Activated T-helper 1 cell treated with anti-CD3 and anti-CD28 coated beads, Interleukin-12 subunit alpha, Interleukin-12 subunit beta, Interleukin-2, Interleukin-4 antibody, amounts not matched to agents 30 ng/mL and 10 ng/mL and 1 ng/mL, durations not matched to agents 14 hours and 24 hours and 36 hours (primary cell): ENCODE measurements around the gene ARHGEF6. TPM values are rescaled to one million over a fixed set of nuclear protein-coding genes. Genes with fewer than 3 reads are reported as not detected.
A peak's percentile ranks its signal among the peaks of the same experiment; 100 is the strongest.

Experiments
- DNase-seq: peaks from one replicate; pipeline ENCODE4 v3.0.0; 2021; ENCODE audit warnings: low spot score
- H3K27ac Mint-ChIP-seq: one replicate; pipeline ENCODE4 v1.8.0; 2021; ENCODE audit warnings: mild to moderate bottlenecking, mixed read lengths
- H3K27me3 Mint-ChIP-seq: one replicate; pipeline ENCODE4 v1.8.0; 2022; ENCODE audit warnings: mild to moderate bottlenecking, moderate library complexity, mixed read lengths; ENCODE audit not compliant: insufficient read depth
- H3K36me3 Mint-ChIP-seq: one replicate; pipeline ENCODE4 v1.8.0; 2021; ENCODE audit warnings: low read depth, mixed read lengths
- H3K4me1 Mint-ChIP-seq: one replicate; pipeline ENCODE4 v1.8.0; 2021; ENCODE audit warnings: low read depth, mixed read lengths
- H3K4me3 Mint-ChIP-seq: one replicate; pipeline ENCODE4 v1.8.0; 2021; ENCODE audit warnings: mild to moderate bottlenecking, moderate library complexity, mixed read lengths
- H3K9me3 Mint-ChIP-seq: one replicate; pipeline ENCODE4 v1.8.0; 2021; ENCODE audit warnings: mixed read lengths
- intact Hi-C: fragments of 100-400 bp; cut with micrococcal nuclease; formaldehyde crosslinking; loops from one replicate; pipeline ENCODE4 v1.15.1; 2024
- total RNA-seq: library from RNA; stranded (reverse); gene quantifications from 2 replicates; pipeline ENCODE4 v1.2.3, GENCODE V29; 2022

ARHGEF6 gene
- total RNA-seq, 1 donor from 2014 or later = 39.8 TPM

- Mint-ChIP-seq H3K9me3 (no peaks in the 10 kb centered on the region), H3K4me1 (peaks cover 56% of the 10 kb centered on the region), H3K36me3 (peaks cover 7% of the 10 kb centered on the region), H3K27me3 (no peaks in the 10 kb centered on the region), H3K4me3 (no peak overlapping the region), H3K27ac (no peak overlapping the region)
- intact Hi-C loops = no loop called here
- no peak for DNase-seq
Observed at GRCh38 chrX:136755411-136755810, 25.3 kb downstream of the ARHGEF6 start.

GRCh38 chrX:136754651-136755050, 26.1 kb downstream of the ARHGEF6 start:
- Mint-ChIP-seq H3K27me3 (no peaks in the 10 kb centered on the region), H3K36me3 (peaks cover 7% of the 10 kb centered on the region), H3K4me3 (no peak overlapping the region), H3K4me1 (peaks cover 56% of the 10 kb centered on the region), H3K9me3 (no peaks in the 10 kb centered on the region), H3K27ac (no peak overlapping the region)
- DNase-seq = no peak
- intact Hi-C loops = no loop called here

GRCh38 chrX:136752796-136753195, 27.9 kb downstream of the ARHGEF6 start:
- H3K27ac Mint-ChIP-seq = no peak overlapping the region

GRCh38 chrX:136752346-136752745, 28.4 kb downstream of the ARHGEF6 start:
- Mint-ChIP-seq H3K27me3 (no peaks in the 10 kb centered on the region), H3K4me3 (no peak overlapping the region), H3K36me3 (peaks cover 4% of the 10 kb centered on the region), H3K4me1 (peaks cover 68% of the 10 kb centered on the region), H3K27ac (no peak overlapping the region), H3K9me3 (no peaks in the 10 kb centered on the region)
- no peak for DNase-seq
- intact Hi-C loops = loop anchor here (1.0 kb wide), 1 partner anchor 8 kb away; no protein-coding TSS in a partner anchor

More at GRCh38 chrX:136752796-136753195, 27.9 kb downstream of the ARHGEF6 start:
- Mint-ChIP-seq H3K27me3 (no peaks in the 10 kb centered on the region), H3K9me3 (no peaks in the 10 kb centered on the region), H3K4me3 (no peak overlapping the region), H3K4me1 (peaks cover 64% of the 10 kb centered on the region), H3K36me3 (peaks cover 4% of the 10 kb centered on the region)
- no peak for DNase-seq
- intact Hi-C loops = loop anchor here (1.0 kb wide), 1 partner anchor 8 kb away; no protein-coding TSS in a partner anchor

- no peak for DNase-seq
- Mint-ChIP-seq H3K36me3 (peaks cover 8% of the 10 kb centered on the region), H3K27me3 (no peaks in the 10 kb centered on the region), H3K4me1 (peaks cover 78% of the 10 kb centered on the region), H3K9me3 (no peaks in the 10 kb centered on the region), H3K4me3 (no peak overlapping the region), H3K27ac (peak overlapping the region; percentile 51)
- intact Hi-C loops = loop anchor here (1.0 to 2.0 kb wide), 2 partner anchors 18 to 28 kb away; no protein-coding TSS in a partner anchor
Observed at GRCh38 chrX:136750364-136750763, 30.4 kb downstream of the ARHGEF6 start.

- no peaks in the 10 kb centered on the region for H3K9me3 Mint-ChIP-seq
- intact Hi-C loops = no loop called here
- peak overlapping the region; percentile 27 for H3K4me3 Mint-ChIP-seq
- DNase-seq = no peak
- H3K27me3 Mint-ChIP-seq = no peaks in the 10 kb centered on the region
- peaks cover 32% of the 10 kb centered on the region for H3K36me3 Mint-ChIP-seq
- H3K27ac Mint-ChIP-seq = peak overlapping the region; percentile 81
- H3K4me1 Mint-ChIP-seq = peaks cover 93% of the 10 kb centered on the region
Observed at GRCh38 chrX:136747003-136747986, 33.4 kb downstream of the ARHGEF6 start.

GRCh38 chrX:136745215-136746173, 35.2 kb downstream of the ARHGEF6 start:
- no peaks in the 10 kb centered on the region for H3K9me3 Mint-ChIP-seq
- DNase-seq = no peak
- H3K36me3 Mint-ChIP-seq = peaks cover 32% of the 10 kb centered on the region
- peak overlapping the region; percentile 79 for H3K27ac Mint-ChIP-seq
- H3K4me1 Mint-ChIP-seq = peaks cover 79% of the 10 kb centered on the region
- H3K27me3 Mint-ChIP-seq = no peaks in the 10 kb centered on the region
- intact Hi-C loops = loop anchor here (2.0 kb wide), 2 partner anchors 15 to 33 kb away; no protein-coding TSS in a partner anchor
- H3K4me3 Mint-ChIP-seq = peak overlapping the region; percentile 59

- H3K27me3 Mint-ChIP-seq = no peaks in the 10 kb centered on the region
- no peak overlapping the region for H3K4me3 Mint-ChIP-seq
- H3K9me3 Mint-ChIP-seq = no peaks in the 10 kb centered on the region
- intact Hi-C loops = no loop called here
- no peak for DNase-seq
- H3K4me1 Mint-ChIP-seq = peaks cover 71% of the 10 kb centered on the region
- peaks cover 48% of the 10 kb centered on the region for H3K36me3 Mint-ChIP-seq
- H3K27ac Mint-ChIP-seq = peak overlapping the region; percentile 58
Observed at GRCh38 chrX:136742721-136743379, 37.9 kb downstream of the ARHGEF6 start.

GRCh38 chrX:136738049-136738729, 42.5 kb downstream of the ARHGEF6 start:
- Mint-ChIP-seq H3K9me3 (no peaks in the 10 kb centered on the region), H3K27me3 (no peaks in the 10 kb centered on the region), H3K36me3 (peaks cover 42% of the 10 kb centered on the region), H3K4me3 (no peak overlapping the region), H3K27ac (peak overlapping the region; percentile 65), H3K4me1 (peaks cover 42% of the 10 kb centered on the region)
- intact Hi-C loops = no loop called here
- no peak for DNase-seq

- peaks cover 40% of the 10 kb centered on the region for H3K4me1 Mint-ChIP-seq
- H3K27ac Mint-ChIP-seq = no peak overlapping the region
- H3K36me3 Mint-ChIP-seq = peaks cover 39% of the 10 kb centered on the region
- H3K4me3 Mint-ChIP-seq = no peak overlapping the region
- no peaks in the 10 kb centered on the region for H3K9me3 Mint-ChIP-seq
- intact Hi-C loops = no loop called here
- H3K27me3 Mint-ChIP-seq = no peaks in the 10 kb centered on the region
- DNase-seq = no peak
Observed at GRCh38 chrX:136736690-136737089, 44.0 kb downstream of the ARHGEF6 start.

GRCh38 chrX:136735601-136736000, 45.1 kb downstream of the ARHGEF6 start:
- no peak overlapping the region for H3K27ac Mint-ChIP-seq
- intact Hi-C loops = no loop called here
- no peaks in the 10 kb centered on the region for H3K9me3 Mint-ChIP-seq
- DNase-seq = no peak
- peaks cover 43% of the 10 kb centered on the region for H3K36me3 Mint-ChIP-seq
- no peak overlapping the region for H3K4me3 Mint-ChIP-seq
- H3K4me1 Mint-ChIP-seq = peaks cover 48% of the 10 kb centered on the region
- no peaks in the 10 kb centered on the region for H3K27me3 Mint-ChIP-seq

GRCh38 chrX:136733613-136734012, 47.1 kb downstream of the ARHGEF6 start:
- DNase-seq = no peak
- Mint-ChIP-seq H3K4me1 (peaks cover 40% of the 10 kb centered on the region), H3K27me3 (no peaks in the 10 kb centered on the region), H3K4me3 (no peak overlapping the region), H3K27ac (no peak overlapping the region), H3K36me3 (peaks cover 36% of the 10 kb centered on the region), H3K9me3 (no peaks in the 10 kb centered on the region)
- intact Hi-C loops = loop anchor here (5.0 kb wide), 1 partner anchor 34 kb away; no protein-coding TSS in a partner anchor
